ENCODE results near the gene FIBCD1.

Gene FIBCD1, protein sequence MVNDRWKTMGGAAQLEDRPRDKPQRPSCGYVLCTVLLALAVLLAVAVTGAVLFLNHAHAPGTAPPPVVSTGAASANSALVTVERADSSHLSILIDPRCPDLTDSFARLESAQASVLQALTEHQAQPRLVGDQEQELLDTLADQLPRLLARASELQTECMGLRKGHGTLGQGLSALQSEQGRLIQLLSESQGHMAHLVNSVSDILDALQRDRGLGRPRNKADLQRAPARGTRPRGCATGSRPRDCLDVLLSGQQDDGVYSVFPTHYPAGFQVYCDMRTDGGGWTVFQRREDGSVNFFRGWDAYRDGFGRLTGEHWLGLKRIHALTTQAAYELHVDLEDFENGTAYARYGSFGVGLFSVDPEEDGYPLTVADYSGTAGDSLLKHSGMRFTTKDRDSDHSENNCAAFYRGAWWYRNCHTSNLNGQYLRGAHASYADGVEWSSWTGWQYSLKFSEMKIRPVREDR

DNA sequence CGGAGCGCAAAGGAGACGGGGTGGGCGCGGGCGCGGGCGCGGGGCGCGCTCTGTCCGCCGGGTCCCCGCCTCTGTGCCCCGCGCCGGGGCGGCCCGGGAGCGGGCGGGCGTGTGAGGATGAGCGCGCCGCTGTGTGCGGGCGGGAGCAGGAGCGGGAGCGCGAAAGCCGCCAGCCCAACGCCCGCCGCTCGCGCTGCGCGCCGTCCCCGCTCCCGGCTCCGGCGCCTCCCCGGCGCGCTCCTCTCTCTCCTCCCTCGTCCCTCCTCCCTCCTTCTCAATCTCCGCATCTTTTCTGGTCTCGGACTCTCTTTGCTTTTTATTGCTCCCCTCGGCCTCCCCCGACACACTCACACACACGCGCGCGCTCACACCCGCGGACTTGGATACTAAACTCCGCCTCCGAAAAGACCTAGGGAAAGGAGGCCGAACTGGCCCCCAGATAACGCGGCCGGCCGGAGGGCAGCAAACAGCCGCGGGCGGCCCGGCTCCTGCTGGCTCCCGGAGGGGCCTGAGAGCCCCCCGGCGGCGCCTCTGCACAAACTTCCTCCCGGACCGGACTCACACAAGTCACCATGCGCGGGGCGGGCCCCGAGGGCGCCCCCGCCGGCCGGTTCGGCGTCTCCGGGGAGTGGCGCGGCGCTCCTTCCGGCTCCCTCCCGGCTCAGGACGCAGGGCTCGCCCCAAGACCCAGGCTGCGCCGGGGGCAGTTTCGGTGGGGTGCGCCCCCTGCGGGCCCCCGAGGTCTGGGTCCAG lies at the start of gene FIBCD1:
Gene FIBCD1 (minus strand): TSS at position 596 of the 753 bp plus-strand sequence. CDS start 640 bp downstream, outside the sequence.
- no peak for DNase-seq (ENCODE audit: low read depth in 2 of 2, low spot score in 1 of 2)

DNA sequence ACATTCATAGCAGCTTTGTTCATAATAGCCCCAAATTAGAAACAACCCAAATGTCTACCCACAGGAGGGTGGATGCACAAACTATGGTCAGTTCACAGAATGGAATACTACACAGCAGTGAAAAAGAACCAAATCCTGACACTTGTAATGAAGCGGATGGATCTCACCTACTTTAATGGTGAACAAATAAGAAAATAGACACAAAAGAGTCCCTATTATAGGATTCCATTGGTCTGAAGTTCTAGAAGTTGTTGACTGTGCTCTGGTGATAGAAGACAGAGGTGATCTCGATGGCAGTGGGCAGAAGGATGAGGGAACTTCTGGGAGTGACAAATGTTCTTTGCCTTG lies 49.3 kb upstream of the FIBCD1 start:
- DNase-seq (ENCODE audit: low read depth in 2 of 2, low spot score in 1 of 2), result no peak

DNA sequence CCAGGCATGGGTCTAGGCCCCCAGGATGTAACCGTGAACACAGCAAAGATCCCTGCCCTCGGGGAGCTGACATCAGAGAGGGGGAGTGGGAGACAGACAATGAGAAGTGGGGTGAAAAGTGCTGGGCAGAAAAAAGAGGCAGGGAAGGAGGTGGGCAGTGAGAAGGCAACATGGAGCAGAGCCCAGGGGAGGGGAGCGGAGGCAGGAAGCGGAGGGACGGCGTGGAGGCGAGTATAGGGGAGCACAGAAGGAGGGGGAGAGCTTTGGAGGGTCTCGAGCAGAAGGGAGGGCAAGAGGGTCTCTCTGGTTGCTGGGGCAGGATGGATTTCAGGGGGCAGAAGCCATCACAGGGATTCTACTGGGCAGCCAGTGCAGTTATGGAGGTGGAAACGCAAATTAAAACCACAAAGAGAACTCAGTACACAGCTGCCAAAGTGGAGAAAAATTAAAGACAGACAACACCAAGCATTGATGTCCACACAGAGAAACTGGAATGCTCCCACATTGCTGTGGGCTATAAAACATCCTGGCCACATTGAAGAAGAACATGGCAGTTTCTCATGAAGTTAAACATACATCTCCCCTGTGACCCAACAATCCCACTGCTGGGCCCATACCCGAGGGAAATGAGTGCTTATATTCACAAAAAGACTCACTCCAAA lies 48.8 kb upstream of the FIBCD1 start:
- no peak for DNase-seq (ENCODE audit: low read depth in 2 of 2, low spot score in 1 of 2)

DNA sequence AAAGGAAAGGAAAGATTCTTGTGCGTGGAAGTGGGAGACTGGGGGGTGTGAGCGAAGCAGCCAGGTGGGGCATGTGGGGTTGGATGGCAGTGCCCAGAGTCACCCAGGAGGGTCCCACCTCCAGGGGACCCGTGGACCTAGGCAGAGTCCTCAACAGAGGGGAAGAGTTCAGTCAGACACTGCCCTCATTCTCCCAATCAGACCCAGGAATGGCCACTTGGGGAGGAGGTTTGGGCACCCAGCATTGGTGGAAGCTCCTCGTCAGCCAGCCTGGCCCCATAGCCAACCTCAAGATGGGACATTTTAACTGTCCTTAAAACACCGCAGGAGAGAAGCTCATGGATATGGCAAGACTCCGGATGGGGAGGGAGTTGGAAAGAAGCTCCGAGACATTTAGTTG lies 48.0 kb upstream of the FIBCD1 start:
- DNase-seq (ENCODE audit: low read depth in 2 of 2, low spot score in 1 of 2), result no peak

- no peak for DNase-seq (ENCODE audit: low read depth in 2 of 2, low spot score in 1 of 2)
These were observed 47.4 kb upstream of the FIBCD1 start for GRCh38 chr9:130986356-130986965.

GRCh38 chr9:130985606-130986162 lies 46.6 kb upstream of the FIBCD1 start:
- no peak for DNase-seq (ENCODE audit: low read depth in 2 of 2, low spot score in 1 of 2)

DNA sequence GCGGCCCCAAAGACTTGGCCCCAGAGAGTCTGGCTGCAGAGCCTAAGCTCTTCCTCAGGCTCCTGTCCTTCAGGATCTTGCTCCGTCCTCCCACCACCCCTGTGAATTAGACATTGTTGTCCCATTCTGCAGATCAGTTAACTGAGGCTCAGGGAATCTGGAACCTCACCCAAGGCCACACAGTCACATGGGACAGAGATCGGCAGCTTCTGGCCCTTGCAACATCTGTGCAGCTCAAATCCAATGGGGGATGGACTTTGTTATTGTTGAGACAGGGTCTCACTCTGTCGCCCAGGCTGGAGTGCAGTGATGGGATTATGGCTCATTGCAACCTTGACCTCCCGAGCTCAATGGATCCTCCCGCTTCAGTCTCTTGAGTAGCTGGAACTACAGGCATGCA lies 46.0 kb upstream of the FIBCD1 start:
- no peak for DNase-seq (ENCODE audit: low read depth in 2 of 2, low spot score in 1 of 2)

GRCh38 chr9:130984521-130984920 lies 45.5 kb upstream of the FIBCD1 start:
- no peak for DNase-seq (ENCODE audit: low read depth in 2 of 2, low spot score in 1 of 2)

- DNase-seq (ENCODE audit: low read depth in 2 of 2, low spot score in 1 of 2), result no peak
These were observed 44.9 kb upstream of the FIBCD1 start for GRCh38 chr9:130983970-130984369.

- no peak for DNase-seq (ENCODE audit: low read depth in 2 of 2, low spot score in 1 of 2)
These were observed 44.3 kb upstream of the FIBCD1 start for GRCh38 chr9:130983359-130983670.

DNA sequence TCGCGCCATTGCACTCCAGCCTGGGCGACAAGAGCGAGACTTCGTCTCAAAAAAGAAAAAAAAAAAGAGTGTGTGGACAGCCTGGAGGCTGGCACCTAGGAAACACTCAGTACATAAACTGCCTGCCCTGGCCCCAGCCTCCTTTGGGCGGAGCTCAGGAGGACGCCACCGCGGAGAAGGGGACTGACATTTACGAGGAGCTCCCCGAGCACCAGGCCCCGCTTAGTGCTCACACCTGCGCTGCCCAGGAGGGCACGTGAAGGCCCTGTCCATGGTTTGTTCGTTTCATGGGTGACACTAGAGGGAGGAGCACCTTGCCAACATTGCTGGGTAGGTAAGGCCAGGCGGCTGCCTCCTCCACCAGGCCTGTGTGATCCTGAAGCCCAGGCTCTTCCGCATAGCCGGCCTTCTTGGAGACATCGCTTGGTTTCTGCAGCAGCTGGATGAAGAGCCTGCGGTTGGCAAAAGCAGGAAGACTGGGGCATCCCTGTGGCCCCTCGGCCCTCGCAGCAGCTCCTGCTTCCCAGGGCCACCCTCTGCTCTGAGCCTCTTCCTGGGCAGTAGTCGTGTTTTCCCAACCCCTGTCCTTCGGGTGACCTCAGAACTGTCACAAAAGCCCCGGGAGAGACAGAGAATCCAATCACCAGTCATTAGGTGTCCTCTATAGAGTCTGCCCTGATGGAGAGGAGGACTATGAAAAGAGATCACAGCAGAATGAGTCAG lies 43.8 kb upstream of the FIBCD1 start:
- DNase-seq (ENCODE audit: low read depth in 2 of 2, low spot score in 1 of 2), result no peak

- no peak for DNase-seq (ENCODE audit: low read depth in 2 of 2, low spot score in 1 of 2)
These were observed 42.7 kb upstream of the FIBCD1 start for GRCh38 chr9:130981756-130982137.

DNA sequence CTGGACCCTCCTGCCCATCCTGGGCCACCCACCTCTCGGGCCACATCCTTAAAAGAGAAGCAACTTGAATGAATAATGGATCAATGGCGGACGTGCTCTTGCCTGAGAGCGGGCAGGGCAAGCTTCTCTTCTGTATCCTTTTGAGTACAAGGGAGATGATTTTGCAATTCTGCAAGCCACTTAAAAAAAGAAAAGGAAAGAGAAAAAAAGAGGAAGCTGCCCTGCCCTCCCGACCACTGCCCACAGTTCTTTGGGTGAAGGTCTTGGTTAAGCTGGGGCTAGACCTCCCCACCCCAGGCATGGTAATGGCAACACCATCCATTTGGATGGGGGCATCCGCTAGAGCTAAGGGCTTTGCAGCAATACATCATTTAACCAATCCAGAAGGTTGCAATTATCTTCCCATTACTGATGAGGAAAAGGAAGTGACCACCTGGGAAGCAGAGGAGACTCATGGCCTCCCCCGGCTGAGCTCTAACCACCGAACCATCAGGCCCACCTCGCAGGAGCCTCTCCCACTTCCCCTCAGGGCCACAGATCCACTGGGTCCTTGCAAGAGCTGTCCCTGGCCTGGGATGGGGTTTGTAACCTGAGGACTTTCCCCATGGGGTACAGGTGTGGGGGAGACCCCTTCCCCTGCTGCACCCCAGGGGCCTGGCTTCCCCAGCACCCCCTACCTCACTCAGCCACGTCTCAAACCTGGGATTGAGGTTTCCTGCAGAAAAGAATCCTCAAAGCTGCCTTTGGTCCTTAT lies 42.1 kb upstream of the FIBCD1 start:
- no peak for DNase-seq (ENCODE audit: low read depth in 2 of 2, low spot score in 1 of 2)

- no peak for DNase-seq (ENCODE audit: low read depth in 2 of 2, low spot score in 1 of 2)
These were observed 41.5 kb upstream of the FIBCD1 start for GRCh38 chr9:130980526-130980925.

DNA sequence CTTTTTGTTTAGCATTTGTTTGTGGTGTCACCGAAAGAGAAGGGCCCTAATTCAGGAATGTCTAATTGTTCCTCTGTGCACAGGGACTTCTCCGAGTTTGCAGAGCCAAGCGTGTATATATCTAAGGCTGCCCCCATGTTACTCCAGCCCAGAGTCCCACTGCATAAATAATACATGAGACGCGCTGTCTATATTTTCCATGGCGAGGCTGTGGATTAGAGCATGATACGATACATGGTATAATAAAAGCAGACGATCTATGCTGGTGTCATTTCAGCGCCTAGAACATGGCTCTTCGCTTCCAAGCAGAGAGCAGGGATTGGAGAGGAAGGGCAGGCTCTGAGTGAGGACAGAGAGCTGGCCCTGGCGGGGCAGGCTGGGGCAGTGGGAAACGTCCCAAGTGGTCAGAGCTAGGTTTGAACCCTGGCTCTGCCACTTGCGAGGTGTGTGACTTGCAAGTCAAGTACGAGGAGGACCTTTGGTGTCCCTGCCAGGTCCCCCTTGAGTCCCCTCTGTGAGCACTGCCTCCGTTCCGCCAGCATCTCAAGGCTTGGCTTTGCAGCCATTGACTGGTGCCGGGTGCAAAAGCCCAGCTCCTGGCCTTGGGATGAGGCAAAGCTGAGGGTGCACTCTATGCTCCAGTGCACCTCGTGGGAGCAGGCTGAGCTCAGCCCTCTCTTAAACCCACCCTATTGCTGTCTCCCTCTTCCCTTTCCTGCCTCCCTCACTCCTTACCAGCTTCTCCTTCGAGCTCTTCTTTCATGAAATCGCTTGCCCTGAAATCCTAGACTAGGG lies 40.7 kb upstream of the FIBCD1 start:
- DNase-seq (ENCODE audit: low read depth in 2 of 2, low spot score in 1 of 2), result no peak

DNA sequence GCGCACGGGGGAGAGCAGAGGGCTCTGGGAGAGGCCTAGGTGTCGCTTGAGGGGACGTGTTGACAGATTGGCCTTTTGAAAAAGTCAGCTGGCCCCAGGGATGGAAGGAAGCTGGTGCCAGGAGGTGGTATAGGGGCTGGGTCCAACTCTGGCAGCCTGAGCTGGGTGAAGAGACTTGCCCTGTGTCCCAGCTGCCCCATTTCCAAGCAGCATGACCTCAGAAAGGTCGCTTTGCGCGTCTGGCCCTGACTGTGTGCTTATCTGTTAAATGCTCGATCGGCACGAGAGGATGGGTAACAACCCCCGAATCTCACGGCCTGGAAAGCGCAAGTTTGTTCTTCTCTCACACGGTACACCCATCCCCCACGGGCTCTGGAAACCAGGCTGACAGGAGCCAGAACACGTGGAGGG lies 38.8 kb upstream of the FIBCD1 start:
- DNase-seq (ENCODE audit: low read depth in 2 of 2, low spot score in 1 of 2), result no peak

DNA sequence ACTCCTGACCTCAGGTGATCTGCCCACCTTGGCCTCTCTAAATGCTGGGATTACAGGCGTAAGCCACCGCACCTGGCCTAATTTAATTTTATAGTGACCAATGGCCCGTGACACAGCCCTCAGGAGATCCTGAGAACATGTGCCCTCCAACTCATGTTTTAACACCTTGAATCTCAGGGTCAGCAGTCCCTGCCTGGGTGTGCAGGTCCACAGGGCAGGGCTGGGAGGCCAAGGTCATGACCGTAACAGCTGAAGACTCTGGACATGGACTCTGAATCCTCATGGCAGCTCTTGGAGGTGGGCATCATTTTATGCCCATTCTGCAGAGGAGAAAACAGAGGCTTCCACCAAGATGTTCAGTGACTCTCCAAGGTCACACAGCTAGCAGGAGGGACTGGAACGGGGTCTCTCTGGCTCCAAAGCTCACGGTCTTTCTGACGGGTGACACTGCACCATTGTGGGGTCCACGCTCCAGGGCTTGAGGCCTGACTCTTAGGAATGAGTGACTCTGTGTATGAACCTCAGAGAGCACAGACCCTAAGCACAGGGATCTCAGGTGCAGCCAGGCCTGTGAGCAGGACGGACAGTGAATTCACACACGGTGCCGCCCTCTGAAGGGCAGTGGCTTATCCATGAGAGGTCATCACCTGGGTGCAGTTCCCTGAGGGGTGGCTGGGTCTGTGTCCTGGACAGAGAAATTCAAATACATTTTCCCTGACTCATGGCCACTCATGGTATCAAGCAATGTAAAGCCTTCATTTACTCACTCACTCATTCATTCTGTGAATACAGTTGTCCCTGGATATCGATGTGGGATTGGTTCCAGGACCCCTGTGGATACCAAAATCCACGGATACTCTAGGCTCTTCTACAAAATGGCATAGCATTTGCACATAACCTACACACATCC lies 37.1 kb upstream of the FIBCD1 start:
- DNase-seq (ENCODE audit: low read depth in 2 of 2, low spot score in 1 of 2), result no peak

DNA sequence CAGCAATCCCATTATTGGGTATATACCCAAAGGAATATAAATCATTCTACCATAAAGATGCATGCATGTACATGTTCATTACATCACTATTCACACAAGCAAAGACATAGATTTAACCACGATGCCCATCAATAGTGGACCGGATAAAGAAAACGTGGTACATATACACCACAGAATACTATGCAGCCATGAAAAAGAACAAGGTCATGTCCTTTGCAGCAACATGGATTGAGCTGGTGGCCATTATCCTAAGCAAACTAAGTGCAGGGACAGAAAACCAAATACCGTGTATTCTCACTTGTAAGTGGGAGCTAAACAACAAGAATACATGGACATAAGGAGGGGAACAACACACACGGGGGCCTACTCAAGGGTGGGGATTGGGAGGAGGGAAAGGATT lies 36.1 kb upstream of the FIBCD1 start:
- DNase-seq (ENCODE audit: low read depth in 2 of 2, low spot score in 1 of 2), result no peak
